Activated T-cell treated with anti-CD3 and anti-CD28 coated beads, Interleukin-2, amount 50 U/mL, for 24 hours (primary cell): ENCODE measurements around the gene CACNA1B.
A peak's percentile ranks its signal among the peaks of the same experiment; 100 is the strongest.

Source experiments
- DNase-seq: peaks from one replicate; pipeline ENCODE4 v3.0.0-alpha.2; 2020
- H3K27ac Mint-ChIP-seq: 2 replicates; pipeline ENCODE4 v1.8.0; 2020; ENCODE audit warnings: mild to moderate bottlenecking, mixed read lengths
- H3K27me3 Mint-ChIP-seq: 2 replicates; pipeline ENCODE4 v1.8.0; 2020; ENCODE audit warnings: mixed read lengths
- H3K36me3 Mint-ChIP-seq: 2 replicates; pipeline ENCODE4 v1.8.0; 2020; ENCODE audit warnings: low read depth, mixed read lengths
- H3K4me1 Mint-ChIP-seq: 2 replicates; pipeline ENCODE4 v1.8.0; 2020; ENCODE audit warnings: low read depth, mixed read lengths
- H3K4me3 Mint-ChIP-seq: 2 replicates; pipeline ENCODE4 v1.8.0; 2020; ENCODE audit warnings: mild to moderate bottlenecking, moderate library complexity, mixed read lengths
- H3K9me3 Mint-ChIP-seq: 2 replicates; pipeline ENCODE4 v1.8.0; 2020; ENCODE audit warnings: mixed read lengths

CACNA1B gene

DNA sequence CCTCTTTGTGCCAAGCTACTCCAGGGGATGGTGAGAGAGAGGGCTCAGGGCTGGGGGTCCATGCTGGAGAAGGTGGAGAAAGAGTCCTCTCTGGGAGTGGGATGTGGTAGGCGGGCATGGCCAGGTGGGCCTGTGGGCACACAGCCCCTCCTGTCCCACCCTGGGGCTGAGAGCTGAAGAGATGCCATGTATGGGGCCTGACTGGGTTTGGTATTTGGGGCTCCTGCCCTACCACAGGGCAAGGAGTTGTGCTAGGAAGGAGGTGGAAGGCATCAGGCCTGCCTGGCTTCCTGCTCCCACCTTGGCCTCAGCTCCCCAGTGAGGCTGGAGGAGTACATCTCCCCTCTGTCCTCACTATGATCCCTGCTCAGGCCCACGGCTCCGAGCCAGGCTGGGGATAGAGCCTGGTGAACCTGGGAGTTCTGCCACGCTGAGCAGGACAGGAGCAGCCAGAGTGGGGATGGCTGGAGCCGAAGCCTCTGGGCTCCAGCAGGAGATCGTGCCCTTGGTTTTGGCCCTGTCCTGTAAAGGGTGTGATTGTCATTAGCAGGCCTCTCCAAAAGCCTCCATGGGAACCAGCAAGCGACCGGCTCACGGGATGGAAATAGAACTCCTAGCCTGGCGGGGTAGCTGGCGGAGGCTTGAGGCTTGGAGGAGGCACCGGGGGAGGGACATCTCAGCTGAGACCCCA, 75.5 kb downstream of the CACNA1B start:
- Mint-ChIP-seq H3K27me3 (no peaks in the 10 kb centered on the region), H3K27ac (no peak overlapping the region), H3K9me3 (no peaks in the 10 kb centered on the region), H3K4me3 (no peak overlapping the region), H3K36me3 (no peaks in the 10 kb centered on the region), H3K4me1 (no peaks in the 10 kb centered on the region)
- no peak for DNase-seq

DNA sequence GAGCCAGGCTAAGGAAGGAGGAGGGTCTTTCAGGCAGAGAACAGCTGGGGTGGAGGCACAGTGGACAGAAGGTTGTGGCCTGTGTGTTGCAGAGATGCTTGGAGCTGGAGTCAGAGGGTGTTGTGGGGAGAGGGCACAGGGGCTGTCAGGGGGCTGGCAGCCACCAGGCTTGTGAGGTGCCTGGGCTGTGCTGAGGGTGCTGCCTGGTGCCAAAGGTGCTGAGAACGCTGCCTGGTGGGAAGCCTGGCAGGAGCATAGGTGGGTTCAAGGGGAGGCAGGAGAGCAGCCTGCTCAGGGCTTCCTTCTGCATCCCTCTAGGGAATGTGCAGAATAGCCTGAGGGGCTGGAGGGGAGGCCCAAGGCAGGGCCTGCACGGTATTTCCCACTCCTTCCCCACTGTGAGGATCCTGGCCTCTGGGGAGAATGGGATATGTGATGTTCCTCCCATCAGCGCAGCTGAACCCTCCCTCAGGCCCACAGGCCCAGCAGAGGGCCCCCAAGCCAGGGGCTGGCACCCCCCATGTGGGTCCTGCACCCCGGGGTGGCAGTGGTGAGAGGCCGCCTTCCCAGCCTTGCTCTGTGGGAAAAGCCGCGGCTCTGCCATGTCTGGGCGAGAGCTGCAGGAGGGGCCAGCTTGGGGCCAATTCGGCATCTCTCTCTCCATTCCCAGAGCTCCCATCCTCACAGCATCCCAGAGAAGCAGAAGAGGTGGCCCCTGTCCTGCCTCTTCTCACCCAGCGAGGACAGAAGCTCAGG, 76.3 kb downstream of the CACNA1B start:
- no peaks in the 10 kb centered on the region for H3K4me1 Mint-ChIP-seq
- no peaks in the 10 kb centered on the region for H3K27me3 Mint-ChIP-seq
- no peak for DNase-seq
- H3K27ac Mint-ChIP-seq = no peak overlapping the region
- no peak overlapping the region for H3K4me3 Mint-ChIP-seq
- H3K9me3 Mint-ChIP-seq = no peaks in the 10 kb centered on the region
- no peaks in the 10 kb centered on the region for H3K36me3 Mint-ChIP-seq

DNA sequence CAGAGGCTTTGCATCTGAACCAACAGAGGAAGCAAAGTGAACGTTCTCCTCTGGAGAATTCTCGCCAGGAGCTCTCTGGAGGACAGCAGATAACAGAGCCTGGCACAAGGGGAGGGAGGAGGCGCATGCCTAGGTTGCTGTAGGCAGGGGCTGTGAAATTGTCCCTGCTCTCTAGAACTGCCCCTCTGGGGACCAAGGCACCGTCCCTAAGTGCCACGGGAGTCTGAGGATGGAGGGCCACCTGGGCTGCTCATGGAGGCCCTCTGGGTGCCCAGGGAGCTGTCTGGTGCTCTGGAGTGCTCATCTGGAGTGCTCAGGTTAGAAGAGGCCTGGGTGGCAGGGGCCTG, 77.6 kb downstream of the CACNA1B start:
- no peak for DNase-seq
- Mint-ChIP-seq H3K27ac (no peak overlapping the region), H3K9me3 (no peaks in the 10 kb centered on the region), H3K27me3 (no peaks in the 10 kb centered on the region), H3K4me3 (no peak overlapping the region), H3K36me3 (no peaks in the 10 kb centered on the region), H3K4me1 (no peaks in the 10 kb centered on the region)

- no peaks in the 10 kb centered on the region for H3K4me1 Mint-ChIP-seq
- H3K9me3 Mint-ChIP-seq = no peaks in the 10 kb centered on the region
- no peaks in the 10 kb centered on the region for H3K27me3 Mint-ChIP-seq
- no peaks in the 10 kb centered on the region for H3K36me3 Mint-ChIP-seq
- no peak for DNase-seq
- no peak overlapping the region for H3K4me3 Mint-ChIP-seq
- no peak overlapping the region for H3K27ac Mint-ChIP-seq
Observed at GRCh38 chr9:137955586-137955985, 78.0 kb downstream of the CACNA1B start.

DNA sequence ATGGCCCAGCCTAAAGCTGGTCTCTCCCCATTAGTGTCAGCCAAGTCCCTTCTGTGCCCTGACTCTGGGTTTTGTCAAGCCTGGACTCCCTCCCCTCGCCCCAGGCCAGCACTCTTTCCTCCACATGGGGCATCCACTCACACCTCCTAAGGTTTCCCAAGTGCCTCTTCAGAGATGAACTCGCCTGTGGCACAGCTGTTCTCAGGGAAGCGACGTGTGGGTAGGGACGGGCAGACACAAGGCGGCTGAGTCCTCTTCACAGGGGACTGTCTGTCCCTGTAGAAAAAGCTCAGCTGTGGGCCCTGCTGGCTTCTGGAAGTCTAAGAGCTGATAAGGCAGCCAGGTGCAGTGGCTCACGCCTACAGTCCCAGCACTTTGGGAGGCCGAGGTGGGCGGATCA, 78.5 kb downstream of the CACNA1B start:
- H3K4me3 Mint-ChIP-seq = no peak overlapping the region
- no peaks in the 10 kb centered on the region for H3K9me3 Mint-ChIP-seq
- H3K27ac Mint-ChIP-seq = no peak overlapping the region
- H3K4me1 Mint-ChIP-seq = no peaks in the 10 kb centered on the region
- no peak for DNase-seq
- no peaks in the 10 kb centered on the region for H3K36me3 Mint-ChIP-seq
- no peaks in the 10 kb centered on the region for H3K27me3 Mint-ChIP-seq

DNA sequence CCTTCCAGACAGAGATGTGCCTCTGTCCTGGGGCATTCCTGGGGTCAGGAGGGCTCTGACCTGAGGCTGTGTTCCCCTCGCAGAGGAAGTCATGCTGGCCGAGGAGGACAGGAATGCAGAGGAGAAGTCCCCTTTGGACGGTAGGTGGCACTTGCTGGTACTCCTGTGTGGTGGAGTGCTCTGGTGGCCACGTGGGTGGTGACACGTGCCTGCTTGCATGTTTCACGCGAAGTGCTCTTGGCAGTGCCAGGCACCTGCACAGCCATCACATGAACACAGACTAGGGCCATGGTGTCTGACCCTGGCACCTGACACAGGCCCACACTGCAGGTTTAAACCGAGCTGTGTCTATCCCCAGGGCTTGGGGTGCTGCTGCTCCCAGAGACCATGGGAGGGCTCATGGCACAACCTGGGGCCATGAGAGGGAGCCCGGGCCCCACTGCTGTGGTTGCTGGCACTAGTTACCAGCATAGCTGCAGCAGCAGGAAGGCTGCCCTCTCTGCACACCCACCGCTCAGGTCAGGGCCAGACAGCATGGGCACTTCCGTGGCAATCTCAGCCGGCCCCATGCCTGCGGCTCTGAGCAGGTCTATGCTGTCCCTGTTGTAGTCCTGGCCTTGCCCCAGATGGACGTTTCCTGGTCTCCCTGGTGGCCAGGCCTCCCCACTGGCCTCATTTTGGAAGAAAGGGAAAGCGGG, 79.3 kb downstream of the CACNA1B start:
- no peaks in the 10 kb centered on the region for H3K9me3 Mint-ChIP-seq
- no peak overlapping the region for H3K4me3 Mint-ChIP-seq
- H3K4me1 Mint-ChIP-seq = no peaks in the 10 kb centered on the region
- no peaks in the 10 kb centered on the region for H3K36me3 Mint-ChIP-seq
- no peak overlapping the region for H3K27ac Mint-ChIP-seq
- DNase-seq = no peak
- peaks cover 3% of the 10 kb centered on the region for H3K27me3 Mint-ChIP-seq

GRCh38 chr9:137959641-137960411, 82.2 kb downstream of the CACNA1B start:
- Mint-ChIP-seq H3K27me3 (peaks cover 9% of the 10 kb centered on the region), H3K36me3 (no peaks in the 10 kb centered on the region), H3K4me3 (no peak overlapping the region), H3K27ac (no peak overlapping the region), H3K9me3 (no peaks in the 10 kb centered on the region), H3K4me1 (no peaks in the 10 kb centered on the region)
- no peak for DNase-seq

GRCh38 chr9:137960496-137960895, 82.9 kb downstream of the CACNA1B start:
- peaks cover 10% of the 10 kb centered on the region for H3K27me3 Mint-ChIP-seq
- no peaks in the 10 kb centered on the region for H3K36me3 Mint-ChIP-seq

GRCh38 chr9:137963525-137963924, 85.9 kb downstream of the CACNA1B start:
- no peak overlapping the region for H3K27ac Mint-ChIP-seq
- no peak for DNase-seq
- no peaks in the 10 kb centered on the region for H3K4me1 Mint-ChIP-seq
- H3K9me3 Mint-ChIP-seq = no peaks in the 10 kb centered on the region
- H3K4me3 Mint-ChIP-seq = no peak overlapping the region
- peaks cover 13% of the 10 kb centered on the region for H3K27me3 Mint-ChIP-seq
- no peaks in the 10 kb centered on the region for H3K36me3 Mint-ChIP-seq

More at GRCh38 chr9:137960496-137960895, 82.9 kb downstream of the CACNA1B start:
- Mint-ChIP-seq H3K9me3 (no peaks in the 10 kb centered on the region), H3K27ac (no peak overlapping the region), H3K4me3 (no peak overlapping the region), H3K4me1 (no peaks in the 10 kb centered on the region)
- no peak for DNase-seq

DNA sequence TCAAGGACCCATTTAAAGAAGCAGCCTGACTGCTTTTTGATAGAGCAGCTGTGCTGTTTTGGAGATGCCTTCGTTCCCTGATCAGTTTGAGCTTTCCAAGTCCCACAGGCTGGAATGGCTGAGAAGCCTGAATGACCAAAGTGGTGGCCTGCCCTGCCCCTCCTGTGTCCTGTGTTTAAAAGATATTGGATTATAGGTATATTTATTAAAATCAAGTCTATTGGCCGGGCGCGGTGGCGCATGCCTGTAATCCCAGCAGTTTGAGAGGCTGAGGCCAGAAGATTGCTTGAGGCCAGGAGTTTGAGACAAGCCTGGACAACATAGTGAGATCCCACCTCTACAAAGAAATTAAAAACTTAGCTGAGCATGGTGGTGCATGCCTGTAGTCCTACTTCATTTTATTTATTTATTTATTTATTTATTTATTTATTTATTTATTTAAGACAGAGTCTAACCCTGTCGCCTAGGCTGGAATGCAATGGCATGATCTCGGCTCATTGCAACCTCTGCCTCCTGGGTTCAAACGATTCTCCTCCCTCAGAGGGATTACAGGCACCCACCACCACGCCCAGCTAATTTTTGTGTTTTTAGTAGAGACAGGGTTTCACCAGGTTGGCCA, 87.7 kb downstream of the CACNA1B start:
- Mint-ChIP-seq H3K4me3 (no peak overlapping the region), H3K9me3 (no peaks in the 10 kb centered on the region), H3K4me1 (no peaks in the 10 kb centered on the region), H3K27ac (no peak overlapping the region), H3K36me3 (no peaks in the 10 kb centered on the region), H3K27me3 (peaks cover 22% of the 10 kb centered on the region)
- no peak for DNase-seq

DNA sequence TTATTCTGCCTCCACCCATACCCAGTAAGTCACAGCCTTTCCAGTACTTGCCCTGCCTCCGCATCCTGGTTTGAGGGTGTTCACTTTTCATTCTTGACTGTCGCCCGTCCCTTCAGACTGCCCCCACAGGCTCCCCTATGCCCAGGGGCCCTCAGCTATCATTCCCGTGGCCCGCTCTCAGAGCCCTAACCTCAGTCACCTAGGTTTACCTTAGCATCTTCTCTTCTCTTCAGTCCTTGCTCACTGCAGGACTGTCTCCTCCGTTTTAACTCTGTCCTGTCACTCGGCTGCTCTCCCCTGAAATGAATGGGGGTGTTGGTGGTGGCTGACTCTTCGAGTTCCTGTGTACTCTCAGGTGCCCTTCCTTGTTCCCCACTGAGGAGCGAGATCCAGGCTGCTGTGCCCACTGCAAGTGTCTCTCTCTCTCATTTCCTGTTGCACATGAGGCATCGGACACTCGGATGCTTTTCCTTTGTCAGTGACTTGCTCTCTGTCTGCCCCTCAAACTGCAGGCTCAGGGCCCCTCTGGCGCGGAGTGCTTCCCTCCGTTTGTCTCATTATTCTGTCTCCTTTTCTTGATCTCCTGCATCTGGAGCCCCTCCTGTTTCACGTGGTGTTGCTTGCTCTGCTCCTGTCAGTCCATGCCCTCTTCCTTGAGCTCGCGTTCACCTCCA, 89.8 kb downstream of the CACNA1B start:
- H3K27me3 Mint-ChIP-seq = peaks cover 33% of the 10 kb centered on the region
- no peaks in the 10 kb centered on the region for H3K9me3 Mint-ChIP-seq
- DNase-seq = no peak

GRCh38 chr9:137968235-137968634, 90.7 kb downstream of the CACNA1B start:
- Mint-ChIP-seq H3K4me3 (no peak overlapping the region), H3K4me1 (no peaks in the 10 kb centered on the region), H3K36me3 (no peaks in the 10 kb centered on the region), H3K27ac (no peak overlapping the region), H3K27me3 (peaks cover 38% of the 10 kb centered on the region), H3K9me3 (no peaks in the 10 kb centered on the region)
- DNase-seq = peak; percentile 11

More for the DNA sequence above, 89.8 kb downstream of the CACNA1B start:
- no peak overlapping the region for H3K4me3 Mint-ChIP-seq
- no peaks in the 10 kb centered on the region for H3K36me3 Mint-ChIP-seq
- H3K4me1 Mint-ChIP-seq = no peaks in the 10 kb centered on the region
- no peak overlapping the region for H3K27ac Mint-ChIP-seq

DNA sequence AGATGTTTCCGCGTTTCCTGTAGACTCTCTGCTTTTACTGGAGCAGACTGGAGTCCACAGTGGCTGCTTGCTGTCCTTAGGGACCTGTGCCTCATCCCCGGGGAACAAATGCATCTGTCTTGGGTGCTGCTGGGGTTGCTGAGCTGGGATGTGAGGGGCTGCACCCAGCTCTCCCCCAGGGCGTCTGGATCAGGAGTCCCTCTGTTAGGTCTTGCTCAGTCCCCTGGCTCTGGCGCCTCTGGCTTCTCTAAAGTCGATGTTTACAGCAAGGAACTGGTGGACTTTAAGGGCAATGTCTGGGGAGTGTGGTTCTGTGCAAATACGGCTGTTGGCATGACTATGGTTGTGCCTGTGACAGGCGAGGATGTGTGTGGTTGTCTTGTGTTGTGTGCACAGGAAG, 91.4 kb downstream of the CACNA1B start:
- DNase-seq = no peak
- H3K4me3 Mint-ChIP-seq = no peak overlapping the region
- H3K9me3 Mint-ChIP-seq = no peaks in the 10 kb centered on the region
- H3K36me3 Mint-ChIP-seq = no peaks in the 10 kb centered on the region
- H3K4me1 Mint-ChIP-seq = no peaks in the 10 kb centered on the region
- H3K27me3 Mint-ChIP-seq = peaks cover 42% of the 10 kb centered on the region
- H3K27ac Mint-ChIP-seq = no peak overlapping the region

- Mint-ChIP-seq H3K4me3 (no peak overlapping the region), H3K36me3 (no peaks in the 10 kb centered on the region), H3K27me3 (peaks cover 41% of the 10 kb centered on the region), H3K4me1 (no peaks in the 10 kb centered on the region), H3K27ac (no peak overlapping the region), H3K9me3 (no peaks in the 10 kb centered on the region)
- peak; percentile 11 for DNase-seq
Observed at GRCh38 chr9:137969685-137970084, 92.1 kb downstream of the CACNA1B start.
